GM19468 (cell line): Measurements from ENCODE around the gene TBCD.
"Not testable (repeated sequence)": the region's sequence is repeated elsewhere in the genome, so short reads cannot be mapped to it uniquely, and the experiment has no call there.

Source experiments
- ATAC-seq: cut with Tn5 transposase; IDR thresholded peaks from one replicate; pipeline ENCODE4 v1.9.1; 2021; ENCODE audit warnings: mild to moderate bottlenecking, moderate library complexity, moderate number of reproducible peaks; ENCODE audit not compliant: unreplicated experiment; ENCODE audit errors: extremely low read depth

Gene TBCD

DNA sequence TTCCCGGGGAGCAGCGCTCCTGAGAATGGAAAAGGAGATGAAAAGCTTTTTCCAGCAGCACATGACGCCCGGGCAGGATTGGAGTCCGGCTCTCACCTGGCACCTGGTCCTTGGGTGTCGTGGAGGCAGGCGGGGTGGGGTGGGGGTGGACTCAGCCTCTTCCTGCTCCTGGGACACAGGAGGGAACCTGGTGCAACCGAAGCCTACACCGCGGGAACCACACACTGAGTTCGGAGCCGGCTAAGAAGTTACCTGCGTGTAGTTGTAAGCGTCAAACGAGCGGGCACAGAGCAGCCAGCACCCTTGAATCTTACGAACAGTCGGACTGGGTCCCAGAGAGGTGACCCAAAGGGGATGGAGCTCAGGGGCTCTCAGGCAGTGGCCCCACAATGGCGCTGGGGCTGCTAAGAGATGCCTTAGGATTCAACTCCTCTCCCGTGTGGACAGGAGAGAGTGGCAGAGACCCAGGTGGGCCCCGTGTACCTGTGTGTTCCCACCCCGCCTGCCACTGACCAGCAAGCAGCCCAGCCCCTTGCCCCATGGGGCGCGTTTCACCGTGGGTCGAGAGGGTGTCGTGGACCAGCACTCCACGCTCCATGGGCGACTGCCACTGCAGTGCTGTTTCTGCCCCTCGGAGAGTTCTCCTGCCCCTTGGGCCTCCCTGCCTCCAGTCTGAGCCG lies 221.7 kb downstream of the TBCD start:
- ATAC-seq = no peak

DNA sequence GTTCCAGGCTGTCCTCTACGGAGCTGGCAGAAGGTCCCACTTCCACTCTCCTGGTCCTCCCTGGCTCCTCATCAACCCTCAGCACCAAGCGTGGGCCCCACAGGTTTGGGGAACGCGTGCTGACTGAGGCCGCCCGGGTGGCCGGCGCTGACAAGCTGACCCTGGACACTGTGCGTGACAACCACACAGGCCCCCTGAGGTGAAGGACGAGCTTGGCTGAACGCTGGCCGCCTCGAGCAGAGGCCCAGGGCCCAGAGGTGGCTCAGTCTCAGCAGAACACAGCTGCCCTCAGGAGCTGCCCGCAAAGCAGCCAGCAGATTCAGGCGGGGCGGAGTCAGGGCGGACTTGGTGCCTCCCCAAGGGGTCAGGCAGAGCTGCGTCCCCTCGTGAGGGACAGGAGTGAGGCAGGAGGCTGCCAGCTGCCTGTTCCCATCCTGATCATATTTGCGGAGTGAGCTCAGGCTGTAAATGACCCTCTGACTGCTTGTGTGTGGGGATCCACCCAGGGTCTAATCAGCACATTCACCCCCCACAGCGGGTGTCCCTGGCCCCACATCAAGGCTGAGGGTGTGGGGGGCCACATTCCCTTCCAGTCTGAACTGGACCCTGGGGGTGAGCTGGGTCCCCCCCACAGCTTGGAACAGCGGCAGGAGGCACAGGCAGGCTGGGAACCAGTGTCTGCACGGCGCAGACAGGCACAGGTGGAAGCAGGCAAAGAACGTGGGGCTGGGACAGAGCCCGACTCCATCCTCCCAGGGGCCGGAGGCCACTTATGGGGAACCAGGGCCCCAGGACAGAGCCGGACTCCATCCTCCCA lies 222.5 kb downstream of the TBCD start:
- ATAC-seq = no peak

GRCh38 chr17:82976982-82977488 lies 225.2 kb downstream of the TBCD start:
- no peak for ATAC-seq

DNA sequence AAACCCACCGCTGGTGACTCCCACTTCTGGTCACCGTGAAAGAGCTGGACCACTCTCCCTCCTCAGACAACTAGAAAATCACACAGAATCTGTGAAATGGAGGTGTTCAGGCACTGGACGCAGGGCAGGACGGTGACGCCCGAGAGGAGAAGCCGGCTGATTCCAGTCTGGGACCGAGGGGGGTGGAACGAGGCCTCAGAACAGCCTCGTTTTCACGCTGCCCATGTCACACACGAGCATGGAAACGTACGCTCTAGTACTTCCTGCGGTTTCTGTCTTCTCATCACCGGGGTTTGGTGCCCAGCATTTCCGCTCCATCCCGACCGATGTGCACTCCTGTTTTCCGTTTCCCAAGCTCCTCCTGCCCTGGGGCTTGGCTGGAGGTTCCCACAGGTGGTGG lies 225.7 kb downstream of the TBCD start:
- ATAC-seq = no peak

- ATAC-seq = no peak
These were observed 227.0 kb downstream of the TBCD start for GRCh38 chr17:82978765-82979349.

DNA sequence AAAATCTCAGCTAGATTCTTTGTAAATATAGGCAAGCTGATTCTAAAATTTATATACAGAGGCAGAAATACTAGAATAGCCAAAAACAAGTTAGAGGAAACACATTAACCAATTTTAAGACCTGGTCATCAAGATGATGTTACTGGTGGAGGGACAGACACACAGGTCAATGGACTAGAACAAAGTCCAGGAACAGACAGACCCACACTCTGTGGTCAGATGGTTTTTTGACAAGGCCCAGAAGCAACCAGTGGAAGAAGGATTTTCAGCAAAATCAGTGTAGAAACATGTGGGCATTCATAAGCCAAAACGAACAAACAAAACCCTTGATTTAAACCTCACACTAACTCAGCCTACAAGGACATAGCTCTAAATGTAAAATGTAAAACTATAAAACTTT lies 227.9 kb downstream of the TBCD start:
- ATAC-seq = no peak

GRCh38 chr17:82980632-82981031 lies 228.8 kb downstream of the TBCD start:
- ATAC-seq = no peak

GRCh38 chr17:82981141-82981730 lies 229.4 kb downstream of the TBCD start:
- ATAC-seq = no peak

DNA sequence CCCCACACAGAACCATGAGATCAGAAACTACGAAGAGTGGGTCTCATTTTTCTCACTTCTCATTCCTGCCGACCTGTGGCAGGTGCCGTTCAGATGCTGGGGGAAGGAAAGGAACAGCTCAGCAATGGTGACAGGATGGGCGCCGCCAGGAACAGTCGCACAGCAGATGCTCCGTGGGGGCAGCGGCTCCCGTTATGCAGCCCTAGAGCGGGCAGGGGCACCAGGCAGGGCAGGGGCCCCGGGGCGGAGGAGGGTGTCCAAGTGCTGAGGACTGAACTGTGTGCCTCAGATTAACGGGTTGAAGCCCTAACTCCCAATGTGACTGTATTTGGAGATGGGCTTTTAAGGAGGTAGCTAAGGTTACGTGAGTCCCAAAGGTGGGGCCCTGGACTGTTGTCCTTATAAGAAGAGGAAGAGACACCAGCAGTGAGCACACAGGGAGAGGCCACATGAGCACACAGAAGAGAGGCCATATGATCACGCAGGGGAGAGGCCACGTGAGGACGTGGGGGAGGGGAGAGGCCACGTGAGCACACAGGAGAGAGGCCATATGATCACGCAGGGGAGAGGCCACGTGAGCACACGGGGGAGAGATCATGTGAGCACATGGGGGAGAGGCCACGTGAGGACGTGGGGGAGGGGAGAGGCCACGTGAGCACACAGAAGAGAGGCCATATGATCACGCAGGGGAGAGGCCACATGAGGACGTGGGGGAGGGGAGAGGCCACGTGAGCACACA lies 231.8 kb downstream of the TBCD start:
- ATAC-seq = no peak

DNA sequence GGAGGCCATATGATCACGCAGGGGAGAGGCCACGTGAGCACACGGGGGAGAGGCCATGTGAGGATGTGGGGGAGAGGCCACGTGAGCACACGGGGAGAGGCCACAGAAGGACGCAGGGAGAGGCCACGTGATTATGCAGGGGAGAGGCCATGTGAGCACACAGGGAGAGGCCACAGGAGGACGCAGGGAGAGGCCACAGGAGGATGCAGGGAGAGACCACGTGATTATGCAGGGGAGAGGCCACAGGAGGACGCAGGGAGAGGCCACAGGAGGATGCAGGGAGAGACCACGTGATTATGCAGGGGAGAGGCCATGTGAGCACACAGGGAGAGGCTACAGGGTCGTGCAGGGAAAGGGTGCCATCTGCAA lies 232.4 kb downstream of the TBCD start:
- ATAC-seq = not testable (repeated sequence)

- no peak for ATAC-seq
These were observed 233.0 kb downstream of the TBCD start for GRCh38 chr17:82984751-82985427.

DNA sequence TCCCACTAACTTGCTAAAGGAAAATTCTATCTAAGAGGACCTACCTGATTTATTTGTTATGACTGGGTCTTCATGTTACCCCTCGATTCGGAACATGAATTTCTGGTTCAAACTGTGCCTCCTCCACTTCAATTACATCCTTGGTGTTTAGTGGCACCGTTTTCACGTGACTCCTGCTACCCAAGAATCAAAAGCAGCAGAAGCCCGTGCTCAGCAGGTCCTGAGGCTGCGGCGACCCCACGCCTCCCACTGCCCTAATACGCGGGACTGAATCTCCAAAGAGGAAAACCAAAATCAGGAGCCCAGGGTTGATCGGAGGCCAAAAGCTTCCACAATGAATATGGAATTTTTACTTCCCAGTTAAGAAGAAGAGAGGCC lies 233.6 kb downstream of the TBCD start:
- no peak for ATAC-seq

GRCh38 chr17:82985973-82986372 lies 234.1 kb downstream of the TBCD start:
- ATAC-seq = no peak

GRCh38 chr17:82989051-82989450 lies 237.2 kb downstream of the TBCD start:
- not testable (repeated sequence) for ATAC-seq

- no peak for ATAC-seq
These were observed 238.0 kb downstream of the TBCD start for GRCh38 chr17:82989881-82990280.

- ATAC-seq = no peak
These were observed 241.1 kb downstream of the TBCD start for GRCh38 chr17:82993005-82993404.
